Hepatocyte (in vitro differentiated cells): ENCODE data around the gene MAGEF1. TPM values are rescaled to one million over a fixed set of nuclear protein-coding genes. Genes with fewer than 3 reads are reported as not detected.

ENCODE experiments used
- DNase-seq: peaks from one replicate; pipeline ENCODE4 v3.0.0-alpha.2; 2016; ENCODE audit warnings: low spot score
- H2AFZ ChIP-seq: fragments of 200-600 bp; sonication (generic); 2 replicates; pipeline ENCODE4 v1.6.0; 2016; ENCODE audit warnings: antibody characterized with exemption, mild to moderate bottlenecking
- H3K27ac ChIP-seq: fragments of 200-600 bp; sonication (generic); 2 replicates; pipeline ENCODE4 v1.5.1; 2016; ENCODE audit warnings: mild to moderate bottlenecking
- H3K27me3 ChIP-seq: fragments of 200-600 bp; sonication (generic); 2 replicates; pipeline ENCODE4 v1.6.1; 2016
- H3K36me3 ChIP-seq: fragments of 200-600 bp; sonication (generic); replicated peaks from 2 replicates; pipeline ENCODE4 v1.5.1; 2016; ENCODE audit warnings: low read depth; ENCODE audit not compliant: insufficient read depth
- H3K4me1 ChIP-seq: fragments of 200-600 bp; sonication (generic); 2 replicates; pipeline ENCODE4 v1.5.1; 2016; ENCODE audit warnings: mild to moderate bottlenecking, moderate library complexity; ENCODE audit not compliant: insufficient read depth
- H3K4me2 ChIP-seq: fragments of 200-600 bp; sonication (generic); 2 replicates; pipeline ENCODE4 v1.6.0; 2016
- H3K4me3 ChIP-seq: fragments of 200-600 bp; sonication (generic); 2 replicates; pipeline ENCODE4 v1.5.1; 2016; ENCODE audit warnings: mild to moderate bottlenecking
- H3K79me2 ChIP-seq: fragments of 200-600 bp; sonication (generic); 2 replicates; pipeline ENCODE4 v1.6.0; 2017; ENCODE audit warnings: mild to moderate bottlenecking
- H3K9me2 ChIP-seq: fragments of 200-600 bp; sonication (generic); replicated peaks from 2 replicates; pipeline ENCODE4 v1.6.0; 2017; ENCODE audit warnings: mild to moderate bottlenecking; ENCODE audit not compliant: insufficient read depth
- H3K9me3 ChIP-seq: fragments of 200-600 bp; sonication (generic); 2 replicates; pipeline ENCODE4 v1.5.1; 2016; ENCODE audit warnings: low read depth, mild to moderate bottlenecking
- H4K20me1 ChIP-seq: fragments of 200-600 bp; sonication (generic); 2 replicates; pipeline ENCODE4 v1.6.0; 2016; ENCODE audit warnings: mild to moderate bottlenecking; ENCODE audit not compliant: insufficient read depth, poor library complexity, severe bottlenecking
- EZH2 ChIP-seq: fragments of 200-600 bp; sonication (generic); IDR thresholded peaks from 2 replicates; pipeline ENCODE4 v1.6.1; 2016; ENCODE audit warnings: antibody characterized with exemption, mild to moderate bottlenecking, borderline replicate concordance
- EZH2phosphoT487 ChIP-seq: fragments of 200-600 bp; sonication (generic); IDR thresholded peaks from one replicate; pipeline ENCODE4 v1.6.1; 2018; ENCODE audit warnings: antibody characterized with exemption, mild to moderate bottlenecking, low read depth, moderate library complexity; ENCODE audit not compliant: unreplicated experiment, severe bottlenecking
- WGBS: methylation state at CpG from one replicate; pipeline ENCODE4 v1.1.6; 2016; ENCODE audit warnings: low lambda C conversion rate; ENCODE audit errors: missing lambda C conversion rate; 5-methylcytosine and 5-hydroxymethylcytosine counted together
- polyA plus RNA-seq: library from polyadenylated mRNA; unstranded; fragments of >200 nt; fragmentation: Nextera tagmentation; extraction: Ambion mirVana; gene quantifications from 2 replicates; pipeline ENCODE4 v1.2.1, GENCODE V29; 2016
- total RNA-seq: library from RNA; depleted of rRNA; stranded (reverse); fragments of >200 nt; gene quantifications from 2 replicates; pipeline ENCODE4 v1.2.3, GENCODE V29; 2014
- TF ChIP-seq, protein P1 (sequence below): fragments of 200-600 bp; sonication (generic); IDR thresholded peaks from 2 replicates; pipeline ENCODE4 v1.5.1; 2016; ENCODE audit warnings: antibody characterized with exemption, mild to moderate bottlenecking; ENCODE audit not compliant: poor library complexity

MAGEF1 gene
- total and polyA plus RNA-seq, 2 experiments from 2014 or later, result 57.6 to 74.4 TPM

DNA sequence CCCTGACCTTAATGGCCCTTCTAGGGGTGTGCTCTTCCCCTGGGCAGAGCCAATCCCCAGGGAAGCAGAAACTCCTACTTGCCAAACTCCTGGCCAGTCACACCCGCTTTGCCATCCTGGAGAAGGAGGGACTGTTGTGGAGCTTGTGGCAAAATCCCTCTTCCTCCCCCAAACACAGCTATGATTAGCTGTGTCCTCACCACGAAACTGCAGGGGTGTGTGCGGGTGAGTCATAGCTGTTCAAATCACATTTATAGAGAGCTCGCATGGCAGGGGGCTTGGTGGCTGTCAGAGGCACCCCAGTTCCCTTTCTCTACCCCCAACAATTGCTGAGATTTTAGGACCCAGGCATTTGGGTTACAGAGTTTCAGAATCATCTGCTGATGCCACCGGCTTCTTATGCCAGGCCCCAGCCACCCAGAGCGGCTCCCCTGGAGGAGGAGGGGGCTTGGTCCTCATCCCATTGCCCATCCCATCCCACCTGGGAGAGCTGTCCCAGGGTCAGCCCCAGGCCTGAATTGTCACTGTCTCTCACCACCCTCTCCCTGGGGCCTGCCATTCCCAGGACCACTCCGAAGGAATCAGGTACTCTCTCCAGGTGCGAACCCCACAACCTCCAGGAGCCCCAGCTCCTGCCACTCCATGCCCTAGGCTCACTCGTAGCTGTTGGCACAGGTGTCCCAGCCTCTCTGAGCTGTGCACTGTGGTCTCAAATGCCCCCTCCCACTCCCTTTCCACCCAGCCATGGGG lies 28.8 kb upstream of the MAGEF1 start:
- Histone ChIP-seq H3K36me3 (no peaks in the 10 kb centered on the region), H4K20me1 (no peaks in the 10 kb centered on the region), H3K27me3 (no peaks in the 10 kb centered on the region), H3K79me2 (no peaks in the 10 kb centered on the region), H2AFZ (no peak overlapping the region), H3K4me3 (no peak overlapping the region), H3K4me2 (no peak overlapping the region), H3K9me2 (no peaks in the 10 kb centered on the region), H3K27ac (no peak overlapping the region), H3K9me3 (no peaks in the 10 kb centered on the region), H3K4me1 (peaks cover 26% of the 10 kb centered on the region)
- no peak for DNase-seq
- WGBS, result 83% methylated on average over 9 of the region's 9 CpGs
- TF ChIP-seq, protein P1, sequence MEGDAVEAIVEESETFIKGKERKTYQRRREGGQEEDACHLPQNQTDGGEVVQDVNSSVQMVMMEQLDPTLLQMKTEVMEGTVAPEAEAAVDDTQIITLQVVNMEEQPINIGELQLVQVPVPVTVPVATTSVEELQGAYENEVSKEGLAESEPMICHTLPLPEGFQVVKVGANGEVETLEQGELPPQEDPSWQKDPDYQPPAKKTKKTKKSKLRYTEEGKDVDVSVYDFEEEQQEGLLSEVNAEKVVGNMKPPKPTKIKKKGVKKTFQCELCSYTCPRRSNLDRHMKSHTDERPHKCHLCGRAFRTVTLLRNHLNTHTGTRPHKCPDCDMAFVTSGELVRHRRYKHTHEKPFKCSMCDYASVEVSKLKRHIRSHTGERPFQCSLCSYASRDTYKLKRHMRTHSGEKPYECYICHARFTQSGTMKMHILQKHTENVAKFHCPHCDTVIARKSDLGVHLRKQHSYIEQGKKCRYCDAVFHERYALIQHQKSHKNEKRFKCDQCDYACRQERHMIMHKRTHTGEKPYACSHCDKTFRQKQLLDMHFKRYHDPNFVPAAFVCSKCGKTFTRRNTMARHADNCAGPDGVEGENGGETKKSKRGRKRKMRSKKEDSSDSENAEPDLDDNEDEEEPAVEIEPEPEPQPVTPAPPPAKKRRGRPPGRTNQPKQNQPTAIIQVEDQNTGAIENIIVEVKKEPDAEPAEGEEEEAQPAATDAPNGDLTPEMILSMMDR, result no peak
- no peak for TF ChIP-seq EZH2
- TF ChIP-seq EZH2phosphoT487, result no peak

DNA sequence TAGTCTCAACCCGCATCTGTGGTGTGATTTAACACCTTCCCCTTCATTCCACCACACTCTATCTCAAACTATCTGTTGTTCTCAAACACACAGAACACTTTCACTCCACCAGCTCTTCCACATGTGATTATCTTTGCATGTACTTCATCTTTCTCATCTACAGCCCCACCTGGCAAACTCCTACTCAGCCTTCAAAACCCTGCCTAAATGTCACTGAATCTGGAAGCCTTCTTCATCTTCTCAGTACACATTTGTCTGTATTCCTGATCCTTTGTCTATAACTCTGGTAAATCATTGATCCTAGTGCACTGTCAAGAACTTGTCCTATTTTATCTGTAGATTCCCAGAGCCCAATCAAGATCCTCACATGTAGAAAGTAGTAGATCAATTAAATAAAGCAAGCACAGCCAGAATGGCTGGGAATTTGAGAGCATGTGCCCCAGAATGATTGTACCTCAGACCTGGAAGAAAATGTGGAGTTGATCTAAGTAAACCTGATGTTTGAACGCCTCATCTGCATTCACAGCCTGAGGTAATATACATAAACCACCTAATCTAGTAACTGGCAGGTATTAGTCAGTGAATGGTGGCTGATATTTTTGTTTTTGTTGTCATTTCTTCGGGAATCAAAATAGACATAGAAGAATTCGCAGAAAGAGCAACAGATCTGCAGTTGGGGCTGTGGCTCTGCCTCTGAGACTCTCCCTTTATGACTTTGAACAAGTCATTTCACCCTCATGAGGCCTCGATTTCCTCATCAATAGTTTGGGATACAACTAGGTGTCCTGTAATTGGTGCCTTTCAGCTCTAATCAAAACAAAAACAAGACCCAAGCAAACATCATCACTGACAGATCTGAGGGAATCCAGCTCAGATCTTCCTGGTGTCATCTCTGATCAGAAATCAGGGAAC lies 28.0 kb upstream of the MAGEF1 start:
- peaks cover 26% of the 10 kb centered on the region for H3K4me1 ChIP-seq
- no peak overlapping the region for H3K4me3 ChIP-seq
- DNase-seq, result no peak
- no peak overlapping the region for H3K27ac ChIP-seq
- no peak overlapping the region for H2AFZ ChIP-seq
- H4K20me1 ChIP-seq, result no peaks in the 10 kb centered on the region
- H3K4me2 ChIP-seq, result no peak overlapping the region
- H3K27me3 ChIP-seq, result no peaks in the 10 kb centered on the region
- no peaks in the 10 kb centered on the region for H3K36me3 ChIP-seq
- WGBS, result 93% methylated on average over 5 of the region's 5 CpGs
- H3K79me2 ChIP-seq, result no peaks in the 10 kb centered on the region
- no peak for TF ChIP-seq EZH2
- no peak for TF ChIP-seq EZH2phosphoT487
- TF ChIP-seq, protein P1, result no peak
- no peaks in the 10 kb centered on the region for H3K9me3 ChIP-seq
- H3K9me2 ChIP-seq, result no peaks in the 10 kb centered on the region

DNA sequence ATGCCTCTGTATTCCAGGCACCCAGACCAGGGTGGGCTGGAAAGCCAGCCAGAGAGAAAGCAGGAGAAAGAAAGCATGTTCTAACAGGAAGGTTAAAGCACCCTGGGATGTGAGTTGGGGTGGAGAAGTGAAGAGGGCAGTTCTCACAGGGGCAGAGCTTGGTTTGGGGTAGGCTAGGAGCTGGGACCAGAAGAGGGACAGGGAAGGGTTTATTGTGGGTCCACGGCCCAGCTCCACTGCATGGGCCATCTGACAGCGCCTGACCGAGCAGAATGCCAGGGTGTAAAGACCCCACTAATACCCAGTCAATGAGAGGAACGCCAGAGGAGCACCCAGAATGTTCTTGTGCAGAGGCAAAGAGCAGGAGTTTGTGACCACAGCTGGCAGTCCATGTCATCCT lies 27.1 kb upstream of the MAGEF1 start:
- WGBS, result 89% methylated on average over 4 of the region's 4 CpGs

More for the DNA sequence above, 27.1 kb upstream of the MAGEF1 start:
- Histone ChIP-seq H3K4me3 (no peak overlapping the region), H3K27ac (no peak overlapping the region), H3K36me3 (no peaks in the 10 kb centered on the region), H2AFZ (no peak overlapping the region), H3K79me2 (no peaks in the 10 kb centered on the region), H3K9me3 (no peaks in the 10 kb centered on the region), H3K4me1 (peaks cover 26% of the 10 kb centered on the region), H4K20me1 (no peaks in the 10 kb centered on the region), H3K9me2 (no peaks in the 10 kb centered on the region), H3K4me2 (no peak overlapping the region), H3K27me3 (no peaks in the 10 kb centered on the region)
- no peak for TF ChIP-seq EZH2
- no peak for TF ChIP-seq EZH2phosphoT487
- TF ChIP-seq, protein P1, result no peak
- no peak for DNase-seq
